T-cell (primary cell): ENCODE data around the gene ADM. TPM values are rescaled to one million over a fixed set of nuclear protein-coding genes. Genes with fewer than 3 reads are reported as not detected.

Experiments used
- ATAC-seq, 4 experiments: fragments of 200-7000 bp in 3 of 4; fragments of 150-1000 bp in 1 of 4; cut with Tn5 transposase; replicated peaks in 1 of 4; 1 replicate in 3 of 4; 2 replicates in 1 of 4; pipeline ENCODE4 v1.10.0; 2021; ENCODE audit warnings: moderate library complexity in 3 of 4, mild to moderate bottlenecking in 2 of 4, moderate number of reproducible peaks in 1 of 4
- CTCF ChIA-PET, 2 donors: fragments of 300-600 bp; sonication (Branson Sonifier 250); formaldehyde crosslinking; loops; one replicate each; lab custom pipeline; 2022; ENCODE audit warnings: antibody characterized with exemption in 2 of 2; lab: Charles Lee
- POLR2A ChIA-PET, 2 donors: fragments of 300-600 bp; sonication (Branson Sonifier 250); formaldehyde crosslinking; loops; one replicate each; lab custom pipeline; 2022; ENCODE audit warnings: antibody characterized with exemption in 2 of 2; lab: Charles Lee
- DNase-seq, 35 experiments: peaks; one replicate each; pipeline versions ENCODE4 v3.0.0 to v3.0.0-alpha.2; 2013 to 2023
- H3K27ac ChIP-seq: one replicate; pipeline ENCODE4 v1.5.1; 2013; ENCODE audit warnings: low read length
- H3K27me3 ChIP-seq, 2 experiments: replicated peaks in 1 of 2; 1 replicate in 1 of 2; 2 replicates in 1 of 2; pipeline versions ENCODE4 v1.6.1 to v1.7.0; 2013; ENCODE audit warnings: low read length in 1 of 2, mixed read lengths in 1 of 2; ENCODE audit not compliant: control insufficient read depth in 2 of 2, insufficient read depth in 2 of 2; ENCODE audit errors: extremely low read depth in 1 of 2
- H3K36me3 ChIP-seq, 2 donors: 1 replicate in 1 of 2; 2 replicates in 1 of 2; pipeline versions ENCODE4 v1.6.1 to v1.7.0; 2013; ENCODE audit warnings: low read length in 1 of 2; ENCODE audit not compliant: control insufficient read depth in 2 of 2, insufficient read depth in 1 of 2; ENCODE audit errors: extremely low read depth in 1 of 2
- H3K4me1 ChIP-seq, 2 experiments: 1 replicate in 1 of 2; 2 replicates in 1 of 2; pipeline versions ENCODE4 v1.6.1 to v1.7.0; 2013; ENCODE audit warnings: low read length in 2 of 2, mixed read lengths in 1 of 2; ENCODE audit not compliant: insufficient read depth in 2 of 2, control insufficient read depth in 1 of 2; ENCODE audit errors: extremely low read depth in 1 of 2
- H3K4me3 ChIP-seq, 2 donors: 1 replicate in 1 of 2; 2 replicates in 1 of 2; pipeline versions ENCODE4 v1.5.1 to v1.7.0; 2013; ENCODE audit warnings: mild to moderate bottlenecking in 2 of 2, low read length in 1 of 2, moderate library complexity in 1 of 2; ENCODE audit not compliant: control insufficient read depth in 1 of 2; ENCODE audit errors: extremely low read depth in 1 of 2
- H3K9me3 ChIP-seq: 2 replicates; pipeline ENCODE4 v1.7.0; 2013
- H3K27ac Mint-ChIP-seq, 2 donors: one replicate each; pipeline ENCODE4 v1.8.0; 2020 to 2021; ENCODE audit warnings: mild to moderate bottlenecking in 2 of 2, mixed read lengths in 2 of 2
- H3K27me3 Mint-ChIP-seq, 2 donors: one replicate each; pipeline ENCODE4 v1.8.0; 2021 to 2022; ENCODE audit warnings: mixed read lengths in 2 of 2
- H3K36me3 Mint-ChIP-seq: one replicate; pipeline ENCODE4 v1.8.0; 2021; ENCODE audit warnings: mixed read lengths
- H3K4me1 Mint-ChIP-seq, 3 donors: one replicate each; pipeline ENCODE4 v1.8.0; 2020 to 2022; ENCODE audit warnings: mixed read lengths in 3 of 3, mild to moderate bottlenecking in 1 of 3
- H3K4me3 Mint-ChIP-seq, 3 donors: one replicate each; pipeline ENCODE4 v1.8.0; 2020 to 2022; ENCODE audit warnings: mild to moderate bottlenecking in 3 of 3, mixed read lengths in 3 of 3, moderate library complexity in 3 of 3
- H3K9me3 Mint-ChIP-seq, 3 donors: one replicate each; pipeline ENCODE4 v1.8.0; 2020 to 2022; ENCODE audit warnings: mixed read lengths in 3 of 3
- WGBS: methylation state at CpG from one replicate; pipeline ENCODE4 v1.1.5; 2013; ENCODE audit warnings: missing lambda C conversion rate; ENCODE audit not compliant: insufficient coverage; 5-methylcytosine and 5-hydroxymethylcytosine counted together
- total RNA-seq, 35 experiments: library from RNA in 6 of 35; stranded (reverse) in 6 of 35; fragments of 120-200 nt in 1 of 35; gene quantifications; one replicate each; pipeline versions ENCODE4 v1.2.1 to v1.2.4 and lab custom pipeline; 2013 to 2026

ADM gene
- total RNA-seq, 5 donors from 2014 or later (not counting 1 experiment from before 2014, with no cell fraction given), result 0.37 to 1.2 (median 0.64) TPM; not detected in 1

GRCh38 chr11:10288881-10289764 is 15.8 kb upstream of the ADM start:
- Mint-ChIP-seq H3K4me1 (peaks cover 16 to 31% (median 20%) of the 10 kb centered on the region in 3 donors), H3K36me3 (peaks cover 13% of the 10 kb centered on the region), H3K27me3 (peaks cover 0 to 8% of the 10 kb centered on the region in 2 donors), H3K9me3 (no peaks in the 10 kb centered on the region), H3K27ac (no peak overlapping the region), H3K4me3 (no peak overlapping the region)
- ATAC-seq (no peak), DNase-seq (no peak)
- Histone ChIP-seq H3K27me3 (peaks cover 0 to 9% of the 10 kb centered on the region in 2 experiments), H3K4me1 (peaks cover 5 to 7% of the 10 kb centered on the region in 2 experiments), H3K27ac (no peak overlapping the region), H3K4me3 (no peak overlapping the region), H3K9me3 (no peaks in the 10 kb centered on the region), H3K36me3 (no peaks in the 10 kb centered on the region)
- POLR2A ChIA-PET, result interaction anchor here in 1 of 2 donors (0.8 kb wide), 1 partner anchor 19 kb away, joined by 3 read pairs; no protein-coding TSS in a partner anchor
- 88% methylated on average over 22 of the region's 24 CpGs for WGBS
- CTCF ChIA-PET, result interaction anchor here (0.5 to 1.4 kb wide), 2 partner anchors 9 to 1048 kb away, joined by 5 to 9 read pairs; no protein-coding TSS in a partner anchor

- POLR2A ChIA-PET, result no interaction called here
- Histone ChIP-seq H3K9me3 (no peaks in the 10 kb centered on the region), H3K4me1 (peaks cover 12% of the 10 kb centered on the region in 2 experiments), H3K36me3 (no peaks in the 10 kb centered on the region), H3K4me3 (no peak overlapping the region), H3K27ac (no peak overlapping the region), H3K27me3 (peaks cover 0 to 16% of the 10 kb centered on the region in 2 experiments)
- no peak for DNase-seq
- WGBS, result 93% methylated on average over 2 of the region's 10 CpGs
- Mint-ChIP-seq H3K4me3 (no peak overlapping the region), H3K4me1 (peaks cover 18 to 32% (median 23%) of the 10 kb centered on the region in 3 donors), H3K27ac (no peak overlapping the region), H3K36me3 (peaks cover 13% of the 10 kb centered on the region), H3K27me3 (peaks cover under 1 to 9% of the 10 kb centered on the region in 2 donors), H3K9me3 (no peaks in the 10 kb centered on the region)
- CTCF ChIA-PET, result interaction anchor here in 1 of 2 donors (0.5 to 0.6 kb wide), 2 partner anchors 100 to 1048 kb away, joined by 5 to 9 read pairs; no protein-coding TSS in a partner anchor
- ATAC-seq, result no peak
Observed at GRCh38 chr11:10289765-10290380, 15.0 kb upstream of the ADM start.

- Mint-ChIP-seq H3K4me1 (peaks cover 27 to 36% (median 29%) of the 10 kb centered on the region in 3 donors), H3K9me3 (no peaks in the 10 kb centered on the region), H3K27ac (no peak overlapping the region), H3K36me3 (peaks cover 6% of the 10 kb centered on the region), H3K27me3 (peaks cover 15 to 23% of the 10 kb centered on the region in 2 donors), H3K4me3 (peak overlapping the region; percentile 35 to 71 (median 64))
- ATAC-seq (no peak), DNase-seq (no peak)
- Histone ChIP-seq H3K9me3 (no peaks in the 10 kb centered on the region), H3K27ac (no peak overlapping the region), H3K27me3 (peaks cover 3 to 16% of the 10 kb centered on the region in 2 experiments), H3K36me3 (no peaks in the 10 kb centered on the region), H3K4me3 (no peak overlapping the region), H3K4me1 (peaks cover 15 to 16% of the 10 kb centered on the region in 2 experiments)
- CTCF ChIA-PET, result interaction anchor here in 1 of 2 donors (0.8 kb wide), 1 partner anchor 11 kb away, joined by 3 read pairs; no protein-coding TSS in a partner anchor
- 88% methylated on average over 11 of the region's 17 CpGs for WGBS
- POLR2A ChIA-PET, result no interaction called here
Observed at GRCh38 chr11:10291801-10292638, 12.9 kb upstream of the ADM start.

DNA sequence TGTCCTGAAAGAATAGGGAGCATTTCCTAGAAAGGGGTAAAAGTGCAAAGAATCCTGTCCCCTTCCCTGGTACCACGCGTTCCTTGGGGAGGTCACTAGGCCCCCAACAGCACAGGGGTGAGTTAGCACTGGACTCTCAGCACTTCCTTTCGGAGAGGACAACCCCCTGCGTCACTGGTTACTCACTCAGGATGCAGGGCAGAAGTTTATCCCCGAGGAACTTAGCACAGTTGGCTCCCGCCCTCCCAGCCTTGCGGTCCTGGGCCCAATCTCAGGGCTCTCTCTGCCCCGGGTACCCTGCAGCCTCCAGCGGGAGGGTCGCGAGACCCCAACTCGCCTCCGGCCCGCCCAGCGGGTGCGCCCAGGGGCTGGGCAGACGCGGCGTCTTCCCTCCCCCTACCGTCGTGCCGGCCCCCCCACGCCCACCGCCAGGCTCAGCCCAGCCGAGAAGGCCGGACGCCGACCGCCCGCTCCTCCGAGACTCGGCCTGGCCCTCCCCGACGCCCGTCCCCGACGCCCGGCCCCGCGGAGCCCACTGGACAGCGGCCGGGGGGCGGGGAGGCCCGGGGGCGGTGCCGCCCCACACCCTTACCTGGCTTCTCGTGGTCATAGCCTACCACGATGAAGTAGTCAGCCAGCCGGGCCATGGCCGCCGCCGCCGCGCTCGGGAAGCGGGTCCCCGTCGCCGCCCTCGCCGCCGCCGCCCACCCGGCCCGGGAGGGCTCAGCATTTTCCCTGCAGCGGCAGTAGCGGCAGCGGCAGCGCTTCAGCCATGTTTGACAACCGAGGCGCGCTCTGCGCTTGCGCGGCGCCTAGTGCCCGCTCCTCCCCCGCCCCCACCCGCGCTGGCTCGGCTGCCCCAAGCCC is 11.2 kb upstream of the ADM start, which contains the start of gene SBF2:
TSS of gene SBF2 (minus strand) at position 797 of the 867 bp plus-strand sequence. CDS start at position 647, 150 bp downstream.
- ATAC-seq, result peak; percentile 74 to 83 (median 76)
- POLR2A ChIA-PET, result interaction anchor here in 1 of 2 donors (0.8 kb wide), 1 partner anchor 11 kb away, joined by 3 read pairs; no protein-coding TSS in a partner anchor
- under 1% methylated on average over 80 of the region's 81 CpGs for WGBS

GRCh38 chr11:10294290-10294953 is 10.5 kb upstream of the ADM start:
- Mint-ChIP-seq H3K4me1 (peaks cover 36 to 48% (median 44%) of the 10 kb centered on the region in 3 donors), H3K36me3 (peaks cover 6% of the 10 kb centered on the region), H3K9me3 (no peaks in the 10 kb centered on the region), H3K4me3 (peak overlapping the region; percentile 76 to 85 (median 84)), H3K27me3 (peaks cover 15 to 23% of the 10 kb centered on the region in 2 donors), H3K27ac (peak overlapping the region in 1 of 2 donors; percentile 58)
- no peak overlapping the region for H3K27ac ChIP-seq
- peak overlapping the region; percentile 54 to 58 for H3K4me3 ChIP-seq
- 2% methylated on average over 33 of the region's 45 CpGs for WGBS
- no peaks in the 10 kb centered on the region for H3K9me3 ChIP-seq
- no peak for DNase-seq
- peaks cover 18 to 24% of the 10 kb centered on the region in 2 experiments for H3K4me1 ChIP-seq
- no peaks in the 10 kb centered on the region for H3K36me3 ChIP-seq
- H3K27me3 ChIP-seq, result peaks cover 3 to 11% of the 10 kb centered on the region in 2 experiments
- ATAC-seq, result no peak
- CTCF ChIA-PET, result no interaction called here
- POLR2A ChIA-PET, result no interaction called here

More for the DNA sequence above, 11.2 kb upstream of the ADM start, which contains the start of gene SBF2:
- Mint-ChIP-seq H3K9me3 (no peaks in the 10 kb centered on the region), H3K36me3 (peaks cover 6% of the 10 kb centered on the region), H3K4me1 (peaks cover 35 to 45% (median 41%) of the 10 kb centered on the region in 3 donors), H3K4me3 (peak within 1 kb of the TSS; percentile 76 to 85 (median 84)), H3K27ac (peak within 1 kb of the TSS in 1 of 2 donors; percentile 62), H3K27me3 (peaks cover 15 to 23% of the 10 kb centered on the region in 2 donors)
- H3K27me3 ChIP-seq, result peaks cover 3 to 12% of the 10 kb centered on the region in 2 experiments
- no peaks in the 10 kb centered on the region for H3K36me3 ChIP-seq
- no peaks in the 10 kb centered on the region for H3K9me3 ChIP-seq
- H3K4me1 ChIP-seq, result peaks cover 18 to 24% of the 10 kb centered on the region in 2 experiments
- H3K4me3 ChIP-seq, result peak within 1 kb of the TSS; percentile 54 to 71
- DNase-seq, result peak; percentile 52 to 90 (median 71)
- CTCF ChIA-PET, result no interaction called here
- H3K27ac ChIP-seq, result no peak within 1 kb of the TSS
